PC-9 (cell line): Measurements from ENCODE around the gene PCDHGC5.

Source experiments
- CTCF ChIP-seq: fragments of 200-600 bp; sonication (generic); conservative IDR thresholded peaks from 2 replicates; pipeline ENCODE4 v1.6.1; 2017; ENCODE audit warnings: mixed run types, antibody characterized with exemption, mild to moderate bottlenecking, moderate library complexity
- EZH2 ChIP-seq: fragments of 200-600 bp; sonication (generic); IDR thresholded peaks from 2 replicates; pipeline ENCODE4 v1.8.0; 2017; ENCODE audit warnings: antibody characterized with exemption, low read depth

GRCh38 chr5:141532726-141533125 is 43.8 kb downstream of the PCDHGC5 start:
- TF ChIP-seq CTCF, result no peak
- TF ChIP-seq EZH2, result no peak
